GM18507 (cell line): Measurements from ENCODE around the gene IFNGR1.

Experiments used
- DNase-seq: peaks from one replicate; pipeline ENCODE4 v3.0.0; 2011; ENCODE audit warnings: low read depth; ENCODE audit not compliant: insufficient read length; ENCODE audit errors: extremely low spot score
- FAIRE-seq: peaks from 2 replicates; lab custom pipeline; 2011; peaks lifted over from hg19 to GRCh38; lab: Jason Lieb, UNC

Gene IFNGR1

DNA sequence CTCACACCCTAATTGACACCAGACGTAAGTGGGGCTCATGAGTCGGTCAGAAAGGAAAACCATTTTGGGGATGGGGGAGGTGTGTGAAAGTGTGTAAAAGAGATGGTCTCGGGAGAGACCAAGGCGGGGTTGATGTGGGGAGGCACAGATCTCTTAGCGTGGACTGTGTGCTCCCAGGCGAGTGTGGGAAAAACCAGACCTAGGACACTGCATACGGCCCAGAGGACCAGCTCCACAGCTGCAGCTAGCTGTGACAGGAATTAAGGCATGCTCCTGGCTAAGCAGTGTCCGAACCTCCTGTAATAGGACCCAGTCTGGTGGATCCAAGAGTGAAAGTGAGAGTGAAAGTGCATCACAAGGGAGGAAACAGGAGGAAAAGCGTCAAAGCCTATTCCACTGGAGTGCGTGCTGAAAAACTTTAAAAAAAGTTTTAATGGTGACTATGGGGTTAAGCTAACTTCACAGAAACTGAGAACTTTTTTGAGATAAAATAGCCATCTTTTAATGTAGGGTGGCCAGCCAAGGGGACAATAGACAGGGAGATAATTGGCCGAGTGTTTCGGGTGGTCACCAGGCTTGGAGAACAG is 55.4 kb downstream of the IFNGR1 start:
- FAIRE-seq, result no peak
- no peak for DNase-seq

DNA sequence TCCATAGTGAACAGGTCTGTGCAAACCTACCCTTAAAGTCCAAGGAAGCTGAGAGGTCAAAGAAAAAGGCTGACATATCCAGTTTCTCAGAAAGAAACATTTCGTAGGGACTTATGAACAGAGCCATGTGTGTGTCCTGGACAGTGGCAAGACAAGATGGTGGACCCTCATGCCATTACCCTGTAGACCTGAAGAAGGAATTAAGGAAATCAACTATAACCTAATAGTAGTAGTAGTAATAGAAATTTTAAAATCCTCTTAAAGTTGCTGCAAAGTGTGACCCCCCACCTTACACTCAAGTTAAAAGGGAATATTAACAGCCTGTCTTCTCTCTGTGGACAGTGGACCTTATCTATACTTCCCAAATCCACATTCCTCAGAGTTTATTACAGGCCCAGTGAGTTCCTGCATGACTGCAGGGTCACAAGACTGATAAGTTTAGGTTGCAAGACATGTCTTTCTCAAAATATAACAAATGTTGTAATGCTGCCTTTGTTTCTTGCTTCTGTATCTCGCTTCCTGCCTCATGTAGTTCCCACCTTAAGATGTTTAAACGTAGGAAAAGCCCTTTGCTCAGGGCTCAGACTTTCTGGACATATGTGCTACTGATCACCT is 56.4 kb downstream of the IFNGR1 start:
- FAIRE-seq, result no peak

GRCh38 chr6:137161949-137162348 is 57.2 kb downstream of the IFNGR1 start:
- no peak for DNase-seq
- no peak for FAIRE-seq

More for the DNA sequence above, 56.4 kb downstream of the IFNGR1 start:
- no peak for DNase-seq

DNA sequence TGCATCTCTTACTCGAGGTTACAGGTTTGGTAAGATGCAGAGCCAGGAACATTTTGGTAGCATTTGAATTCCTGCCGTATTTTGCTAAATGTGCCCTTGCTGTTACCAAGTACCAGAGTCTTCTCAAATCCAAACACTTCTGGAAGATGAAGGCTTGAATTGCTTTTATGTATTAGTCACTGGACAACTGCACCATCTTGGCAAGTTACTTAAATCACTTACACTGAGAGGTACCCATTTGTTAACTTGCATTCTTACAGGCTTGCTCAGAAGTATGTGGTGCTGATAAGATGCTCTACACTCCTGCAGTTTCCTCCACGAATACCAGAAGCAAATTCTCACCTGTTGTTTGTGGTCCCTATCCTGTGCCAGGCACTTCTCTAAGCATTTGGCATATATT is 58.4 kb downstream of the IFNGR1 start:
- FAIRE-seq (no peak), DNase-seq (no peak)

GRCh38 chr6:137159912-137160311 is 59.3 kb downstream of the IFNGR1 start:
- DNase-seq (no peak), FAIRE-seq (no peak)

GRCh38 chr6:137157601-137158000 is 61.6 kb downstream of the IFNGR1 start:
- no peak for DNase-seq
- FAIRE-seq, result no peak

DNA sequence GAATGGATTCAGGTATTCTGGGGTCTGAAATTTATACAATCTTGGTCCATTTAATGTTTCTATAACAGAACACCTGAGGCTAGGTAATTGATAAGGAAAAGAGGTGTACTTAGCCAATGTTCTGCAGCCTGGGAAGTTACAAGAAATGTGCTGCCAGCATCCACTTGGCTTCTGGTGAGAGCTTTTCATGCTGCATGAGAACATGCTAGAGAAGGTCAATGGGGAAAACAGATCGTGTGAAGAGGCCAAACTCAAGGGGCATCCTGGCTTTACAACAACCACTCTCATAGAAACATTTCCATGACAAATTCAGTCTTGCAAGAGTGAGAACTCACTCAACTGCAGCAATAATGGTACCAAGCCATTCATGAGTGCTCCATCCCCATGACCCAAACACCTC is 62.5 kb downstream of the IFNGR1 start:
- DNase-seq (no peak), FAIRE-seq (no peak)

GRCh38 chr6:137155830-137156229 is 63.4 kb downstream of the IFNGR1 start:
- FAIRE-seq, result peak; percentile 89
- no peak for DNase-seq

GRCh38 chr6:137150072-137150471 is 69.1 kb downstream of the IFNGR1 start:
- DNase-seq, result no peak
- no peak for FAIRE-seq

GRCh38 chr6:137149035-137149393 is 70.2 kb downstream of the IFNGR1 start:
- DNase-seq (no peak), FAIRE-seq (no peak)

GRCh38 chr6:137148306-137149034 is 70.7 kb downstream of the IFNGR1 start:
- FAIRE-seq (no peak), DNase-seq (no peak)
